ENCODE measurements around the gene C12orf57.

The C12orf57 gene

DNA sequence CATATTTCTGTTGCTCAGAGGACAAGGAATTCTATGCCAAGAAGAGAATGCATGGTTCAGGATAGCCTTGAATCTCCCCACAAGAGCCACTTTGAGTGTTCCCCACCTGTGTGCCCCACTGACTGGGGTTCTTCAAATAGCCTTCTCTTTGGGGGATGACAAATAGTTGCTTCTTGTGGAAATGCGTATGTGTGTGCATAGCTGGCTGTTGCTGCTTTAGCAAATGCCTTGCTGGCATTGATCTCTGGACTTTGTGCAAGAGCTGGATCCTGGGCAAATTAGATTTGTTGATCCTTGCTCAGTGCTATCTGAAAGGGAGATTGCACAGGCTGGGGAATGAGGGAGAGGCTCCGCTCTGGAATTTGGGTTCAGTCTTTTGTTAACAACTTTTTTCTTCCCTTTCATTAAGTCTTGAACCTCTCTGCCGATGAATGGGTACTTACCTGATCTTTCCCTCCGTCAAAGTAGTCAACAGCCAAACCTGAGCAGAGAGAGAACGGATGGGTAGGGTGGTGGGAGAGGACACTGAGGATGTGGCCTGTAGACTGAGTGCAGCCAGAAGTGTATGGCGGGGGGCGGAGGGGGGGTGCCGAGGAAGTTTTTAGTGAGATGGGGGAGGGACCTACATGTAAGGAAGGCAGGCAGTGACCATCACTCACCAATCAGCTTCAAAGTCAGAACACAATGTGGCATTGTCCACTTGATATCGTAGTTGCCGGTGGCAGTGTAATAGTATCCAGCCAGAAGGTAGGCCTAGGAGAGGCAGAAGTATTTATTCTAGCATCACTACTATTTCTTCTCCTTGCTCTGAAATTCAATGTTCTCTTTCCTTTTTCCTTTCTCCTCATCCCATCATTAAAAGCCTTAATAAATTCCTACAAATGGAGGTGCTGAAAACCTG, 37.6 kb downstream of the C12orf57 start:
- TF ChIP-seq, protein P1, sequence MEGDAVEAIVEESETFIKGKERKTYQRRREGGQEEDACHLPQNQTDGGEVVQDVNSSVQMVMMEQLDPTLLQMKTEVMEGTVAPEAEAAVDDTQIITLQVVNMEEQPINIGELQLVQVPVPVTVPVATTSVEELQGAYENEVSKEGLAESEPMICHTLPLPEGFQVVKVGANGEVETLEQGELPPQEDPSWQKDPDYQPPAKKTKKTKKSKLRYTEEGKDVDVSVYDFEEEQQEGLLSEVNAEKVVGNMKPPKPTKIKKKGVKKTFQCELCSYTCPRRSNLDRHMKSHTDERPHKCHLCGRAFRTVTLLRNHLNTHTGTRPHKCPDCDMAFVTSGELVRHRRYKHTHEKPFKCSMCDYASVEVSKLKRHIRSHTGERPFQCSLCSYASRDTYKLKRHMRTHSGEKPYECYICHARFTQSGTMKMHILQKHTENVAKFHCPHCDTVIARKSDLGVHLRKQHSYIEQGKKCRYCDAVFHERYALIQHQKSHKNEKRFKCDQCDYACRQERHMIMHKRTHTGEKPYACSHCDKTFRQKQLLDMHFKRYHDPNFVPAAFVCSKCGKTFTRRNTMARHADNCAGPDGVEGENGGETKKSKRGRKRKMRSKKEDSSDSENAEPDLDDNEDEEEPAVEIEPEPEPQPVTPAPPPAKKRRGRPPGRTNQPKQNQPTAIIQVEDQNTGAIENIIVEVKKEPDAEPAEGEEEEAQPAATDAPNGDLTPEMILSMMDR (IDR thresholded peaks at IDR 0.05; ENCODE audit: extremely low read depth, missing control alignments): no peak
- DNase-seq (ENCODE audit: low spot score): no peak

DNA sequence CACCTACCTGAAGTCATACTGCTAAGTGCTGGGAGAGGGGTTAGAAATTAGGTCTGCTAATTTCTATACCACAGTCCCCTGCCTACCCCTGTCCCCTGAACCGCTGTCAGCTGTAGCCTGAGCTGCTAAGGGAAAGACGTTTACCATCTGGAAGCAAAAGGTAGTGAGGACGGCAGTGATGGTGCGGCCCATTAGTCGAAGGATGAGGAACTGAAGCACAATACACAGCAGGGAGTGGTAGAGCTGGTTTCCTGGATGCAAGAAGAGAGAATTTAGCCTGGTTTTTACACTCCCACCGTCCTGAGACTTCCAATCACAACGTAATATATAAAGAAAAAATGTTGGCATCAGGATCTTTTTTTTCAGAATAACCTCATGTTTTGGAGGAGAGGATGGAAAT, 38.7 kb downstream of the C12orf57 start:
- no peak for DNase-seq (ENCODE audit: low spot score)
- TF ChIP-seq, protein P1 (IDR thresholded peaks at IDR 0.05; ENCODE audit: extremely low read depth, missing control alignments): no peak

DNA sequence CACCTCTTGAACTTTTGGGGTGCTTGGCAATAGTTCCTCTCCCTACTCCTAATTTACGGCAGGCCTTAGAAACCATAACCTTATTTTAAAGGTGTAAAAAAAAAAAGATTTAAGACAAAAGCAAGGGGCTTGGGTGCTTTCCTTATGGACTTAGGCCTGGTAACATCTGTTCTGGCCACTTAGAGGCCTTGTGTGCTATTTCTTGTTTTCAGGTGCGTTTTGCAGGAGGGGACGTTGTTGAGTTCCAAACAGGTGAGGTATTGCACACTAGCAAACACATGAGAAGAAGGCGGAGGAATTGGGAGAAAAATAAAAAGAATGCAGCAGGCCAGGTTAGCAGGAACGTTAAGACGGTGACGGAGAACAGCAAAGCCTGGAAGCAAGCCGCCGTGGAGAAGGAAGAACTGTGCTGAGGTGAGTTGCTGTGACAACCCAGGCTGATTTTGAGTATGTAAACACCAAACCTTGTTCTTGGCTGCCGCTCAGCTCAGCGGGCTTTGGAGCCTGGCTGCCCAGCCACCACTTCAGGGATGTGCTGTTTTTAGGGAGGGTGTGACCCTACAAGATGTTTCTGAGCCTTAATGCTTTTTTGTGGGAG, 44.2 kb downstream of the C12orf57 start:
- no peak for DNase-seq (ENCODE audit: low spot score)

More for the DNA sequence above, 44.2 kb downstream of the C12orf57 start:
- TF ChIP-seq, protein P1 (IDR thresholded peaks at IDR 0.05; ENCODE audit: extremely low read depth, missing control alignments): no peak

Measured in GM20000 (cell line).